Tibial nerve (tissue), 4 donors: Measurements from ENCODE around the gene EXOC1. TPM values are rescaled to one million over a fixed set of nuclear protein-coding genes. Genes with fewer than 3 reads are reported as not detected.

ENCODE experiments used
- DNase-seq, 2 donors: peaks; one replicate each; pipeline ENCODE4 v3.0.0-alpha.2; 2019; ENCODE audit warnings: low spot score in 2 of 2
- H3K27ac ChIP-seq, 4 donors: fragments of 200-600 bp; sonication (generic) in 3 of 4; one replicate each; pipeline ENCODE4 v1.5.1; 2017 to 2019; ENCODE audit warnings: mild to moderate bottlenecking in 1 of 4
- H3K27me3 ChIP-seq, 2 donors: fragments of 200-600 bp; sonication (generic) in 1 of 2; one replicate each; pipeline versions ENCODE4 v1.5.1 to v1.6.0; 2017 to 2019
- H3K36me3 ChIP-seq, 3 donors: fragments of 200-600 bp; sonication (generic); one replicate each; pipeline ENCODE4 v1.5.1; 2018 to 2019
- H3K4me1 ChIP-seq, 4 donors: fragments of 200-600 bp; sonication (generic) in 3 of 4; one replicate each; pipeline ENCODE4 v1.5.1; 2017 to 2019
- H3K4me3 ChIP-seq, 4 donors: fragments of 200-600 bp; sonication (generic) in 3 of 4; one replicate each; pipeline ENCODE4 v1.5.1; 2017 to 2019; ENCODE audit warnings: mild to moderate bottlenecking in 1 of 4, moderate library complexity in 1 of 4
- H3K9me3 ChIP-seq, 4 donors: fragments of 200-600 bp; sonication (generic) in 3 of 4; one replicate each; pipeline ENCODE4 v1.5.1; 2017 to 2019
- CTCF ChIP-seq, 5 experiments: fragments of 200-600 bp in 3 of 5; fragments of 450-650 bp in 2 of 5; sonication (generic) in 3 of 5; IDR thresholded peaks; one replicate each; pipeline ENCODE4 v1.5.1; 2016 to 2019; ENCODE audit warnings: antibody characterized with exemption in 5 of 5, mild to moderate bottlenecking in 3 of 5, moderate library complexity in 2 of 5
- EP300 ChIP-seq, 2 donors: sonication (generic); formaldehyde crosslinking; IDR thresholded peaks; one replicate each; pipeline ENCODE4 v1.6.1; 2017; ENCODE audit warnings: antibody characterized with exemption in 2 of 2, mild to moderate bottlenecking in 1 of 2
- POLR2A ChIP-seq, 2 donors: fragments of 450-650 bp; IDR thresholded peaks; one replicate each; pipeline ENCODE4 v1.6.1; 2017; ENCODE audit warnings: antibody characterized with exemption in 2 of 2, mild to moderate bottlenecking in 2 of 2, moderate library complexity in 2 of 2
- WGBS, 2 donors: methylation state at CpG; one replicate each; pipeline ENCODE4 v1.1.5; 2018; 5-methylcytosine and 5-hydroxymethylcytosine counted together
- total RNA-seq, 4 donors: library from RNA; depleted of rRNA; stranded (reverse); fragments of >200 nt; gene quantifications; one replicate each; pipeline ENCODE4 v1.1.0, GENCODE V29; 2016

EXOC1 gene
- total RNA-seq, 4 donors from 2014 or later, result 32.9 to 49.4 (median 41.4) TPM

- Histone ChIP-seq H3K27me3 (no peaks in the 10 kb centered on the region), H3K4me1 (no peaks in the 10 kb centered on the region), H3K27ac (no peak overlapping the region), H3K36me3 (peaks cover 0 to 47% (median 0%) of the 10 kb centered on the region in 3 donors), H3K4me3 (no peak overlapping the region), H3K9me3 (no peaks in the 10 kb centered on the region)
- TF ChIP-seq EP300 (IDR thresholded peaks at IDR 0.05), result no peak
- no peak for TF ChIP-seq CTCF (IDR thresholded peaks at IDR 0.05)
- no peak for TF ChIP-seq POLR2A (IDR thresholded peaks at IDR 0.05)
- no peak for DNase-seq
- WGBS, 2 donors, result 68 to 78% methylated on average over 2 of the region's 2 CpGs
These were observed 30.8 kb downstream of the EXOC1 start for GRCh38 chr4:55884093-55884850.

- no peaks in the 10 kb centered on the region for H3K4me1 ChIP-seq
- H3K27me3 ChIP-seq, result no peaks in the 10 kb centered on the region
- no peak for TF ChIP-seq POLR2A (IDR thresholded peaks at IDR 0.05)
- no peak for TF ChIP-seq EP300 (IDR thresholded peaks at IDR 0.05)
- no peak for TF ChIP-seq CTCF (IDR thresholded peaks at IDR 0.05)
- no peak overlapping the region for H3K27ac ChIP-seq
- DNase-seq, result no peak
- H3K9me3 ChIP-seq, result no peaks in the 10 kb centered on the region
- H3K4me3 ChIP-seq, result no peak overlapping the region
- WGBS, 2 donors, result 85 to 90% methylated on average over 1 of the region's 1 CpG
- peaks cover 0 to 46% (median 0%) of the 10 kb centered on the region in 3 donors for H3K36me3 ChIP-seq
These were observed 31.4 kb downstream of the EXOC1 start for GRCh38 chr4:55884851-55885219.

- 80 to 82% methylated on average over 1 of the region's 1 CpG for WGBS, 2 donors
- Histone ChIP-seq H3K36me3 (peaks cover 0 to 38% (median 0%) of the 10 kb centered on the region in 3 donors), H3K4me3 (no peak overlapping the region), H3K27me3 (no peaks in the 10 kb centered on the region), H3K27ac (no peak overlapping the region), H3K9me3 (no peaks in the 10 kb centered on the region), H3K4me1 (no peaks in the 10 kb centered on the region)
- TF ChIP-seq EP300 (IDR thresholded peaks at IDR 0.05), result no peak
- TF ChIP-seq CTCF (IDR thresholded peaks at IDR 0.05), result no peak
- no peak for TF ChIP-seq POLR2A (IDR thresholded peaks at IDR 0.05)
- no peak for DNase-seq
These were observed 34.1 kb downstream of the EXOC1 start for GRCh38 chr4:55887594-55887993.

- no peak overlapping the region for H3K4me3 ChIP-seq
- WGBS, 2 donors, result 74% methylated on average over 2 of the region's 2 CpGs
- H3K27me3 ChIP-seq, result no peaks in the 10 kb centered on the region
- no peak for DNase-seq
- H3K27ac ChIP-seq, result no peak overlapping the region
- TF ChIP-seq EP300 (IDR thresholded peaks at IDR 0.05), result no peak
- no peak for TF ChIP-seq CTCF (IDR thresholded peaks at IDR 0.05)
- no peak for TF ChIP-seq POLR2A (IDR thresholded peaks at IDR 0.05)
- H3K36me3 ChIP-seq, result peaks cover 0 to 64% (median 12%) of the 10 kb centered on the region in 3 donors
- no peaks in the 10 kb centered on the region for H3K9me3 ChIP-seq
- H3K4me1 ChIP-seq, result no peaks in the 10 kb centered on the region
These were observed 38.7 kb downstream of the EXOC1 start for GRCh38 chr4:55892156-55892555.

GRCh38 chr4:55896622-55897021 lies 43.2 kb downstream of the EXOC1 start:
- no peaks in the 10 kb centered on the region for H3K27me3 ChIP-seq
- no peak overlapping the region for H3K27ac ChIP-seq
- H3K9me3 ChIP-seq, result no peaks in the 10 kb centered on the region
- no peak for DNase-seq
- TF ChIP-seq POLR2A (IDR thresholded peaks at IDR 0.05) (no peak), CTCF (IDR thresholded peaks at IDR 0.05) (no peak), EP300 (IDR thresholded peaks at IDR 0.05) (no peak)
- WGBS, 2 donors, result 63 to 68% methylated on average over 3 of the region's 3 CpGs
- no peaks in the 10 kb centered on the region for H3K4me1 ChIP-seq
- H3K4me3 ChIP-seq, result no peak overlapping the region
- H3K36me3 ChIP-seq, result peaks cover 0 to 89% (median 12%) of the 10 kb centered on the region in 3 donors
